IMR-90 (cell line): ENCODE measurements around the gene CFAP161.

ENCODE experiments used
- BHLHE40 ChIP-seq: fragments of 150-350 bp; IDR thresholded peaks from 2 replicates; pipeline ENCODE4 v1.6.1; 2016; ENCODE audit warnings: mild to moderate bottlenecking, low read depth, low read length
- POLR2A ChIP-seq: IDR thresholded peaks from 2 replicates; pipeline ENCODE4 v1.6.1; 2012; ENCODE audit warnings: mild to moderate bottlenecking, low read depth, low read length
- RAD21 ChIP-seq: IDR thresholded peaks from 2 replicates; pipeline ENCODE4 v1.6.1; 2012; ENCODE audit warnings: low read length, improper control_type of control experiment
- RCOR1 ChIP-seq: IDR thresholded peaks from 2 replicates; pipeline ENCODE4 v1.6.1; 2012; ENCODE audit warnings: mild to moderate bottlenecking, low read length, improper control_type of control experiment; ENCODE audit not compliant: insufficient replicate concordance
- USF2 ChIP-seq: fragments of 150-350 bp; IDR thresholded peaks from 2 replicates; pipeline ENCODE4 v1.6.1; 2017; ENCODE audit warnings: mild to moderate bottlenecking, antibody characterized with exemption, low read length, low read depth
- TF ChIP-seq, protein P1 (sequence below): conservative IDR thresholded peaks from 2 replicates; pipeline ENCODE4 v1.5.1; 2012; ENCODE audit warnings: mild to moderate bottlenecking, low read depth, low read length, improper control_type of control experiment

DNA sequence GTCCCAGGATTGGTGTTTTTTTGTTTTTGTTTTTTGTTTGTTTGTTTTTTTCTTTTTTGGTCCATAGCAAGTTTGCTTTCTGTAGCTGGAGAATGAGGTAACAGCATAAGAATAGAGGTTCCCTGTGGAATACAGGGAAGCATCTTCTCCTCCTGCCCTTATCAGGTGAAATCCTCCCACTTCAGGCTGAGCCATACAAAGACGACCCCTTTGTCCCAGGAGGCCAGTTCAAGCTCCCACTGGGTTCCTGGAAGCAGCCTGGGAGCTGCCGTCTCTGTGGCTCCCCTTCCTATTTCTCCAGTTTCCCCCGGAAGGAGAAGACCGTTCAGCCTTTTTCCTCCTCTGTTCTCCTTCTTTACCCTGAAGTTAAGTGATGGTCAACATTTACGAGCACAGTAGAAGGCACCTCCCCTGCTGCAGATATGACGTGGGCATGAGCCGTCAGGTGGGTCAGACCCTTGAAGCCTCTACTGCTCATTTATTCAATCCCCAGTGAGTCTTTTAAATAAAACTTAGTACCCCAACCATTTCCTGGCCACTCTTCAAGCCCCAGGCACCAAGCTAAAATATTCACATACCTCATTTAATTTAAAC is 63.7 kb downstream of the CFAP161 start:
- no peak for TF ChIP-seq USF2
- TF ChIP-seq POLR2A, result no peak
- TF ChIP-seq, protein P1, sequence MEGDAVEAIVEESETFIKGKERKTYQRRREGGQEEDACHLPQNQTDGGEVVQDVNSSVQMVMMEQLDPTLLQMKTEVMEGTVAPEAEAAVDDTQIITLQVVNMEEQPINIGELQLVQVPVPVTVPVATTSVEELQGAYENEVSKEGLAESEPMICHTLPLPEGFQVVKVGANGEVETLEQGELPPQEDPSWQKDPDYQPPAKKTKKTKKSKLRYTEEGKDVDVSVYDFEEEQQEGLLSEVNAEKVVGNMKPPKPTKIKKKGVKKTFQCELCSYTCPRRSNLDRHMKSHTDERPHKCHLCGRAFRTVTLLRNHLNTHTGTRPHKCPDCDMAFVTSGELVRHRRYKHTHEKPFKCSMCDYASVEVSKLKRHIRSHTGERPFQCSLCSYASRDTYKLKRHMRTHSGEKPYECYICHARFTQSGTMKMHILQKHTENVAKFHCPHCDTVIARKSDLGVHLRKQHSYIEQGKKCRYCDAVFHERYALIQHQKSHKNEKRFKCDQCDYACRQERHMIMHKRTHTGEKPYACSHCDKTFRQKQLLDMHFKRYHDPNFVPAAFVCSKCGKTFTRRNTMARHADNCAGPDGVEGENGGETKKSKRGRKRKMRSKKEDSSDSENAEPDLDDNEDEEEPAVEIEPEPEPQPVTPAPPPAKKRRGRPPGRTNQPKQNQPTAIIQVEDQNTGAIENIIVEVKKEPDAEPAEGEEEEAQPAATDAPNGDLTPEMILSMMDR, result no peak
- no peak for TF ChIP-seq RAD21
- no peak for TF ChIP-seq BHLHE40
- no peak for TF ChIP-seq RCOR1
